T-helper 22 cell (primary cell): ENCODE results near the gene OR7D2.

Source experiments
- DNase-seq: peaks from one replicate; pipeline ENCODE4 v3.0.0-alpha.2; 2020; ENCODE audit warnings: low read depth

The OR7D2 gene

GRCh38 chr19:9205501-9206113 lies 26.8 kb downstream of the OR7D2 start:
- peak; percentile 10 for DNase-seq

- DNase-seq, result no peak
These were observed 40.7 kb downstream of the OR7D2 start, which contains the start of gene OR7D4 for GRCh38 chr19:9219489-9219888. Gene OR7D4, minus strand, starts transcription at chr19:9219589. Its CDS starts 4,752 bp downstream, at chr19:9214837.
